Neural progenitor cell (in vitro differentiated cells): ENCODE measurements around the gene GFOD1. TPM values are rescaled to one million over a fixed set of nuclear protein-coding genes. Genes with fewer than 3 reads are reported as not detected.
A peak's percentile ranks its signal among the peaks of the same experiment; 100 is the strongest.
"Not testable (repeated sequence)": the region's sequence is repeated elsewhere in the genome, so short reads cannot be mapped to it uniquely, and the experiment has no call there.

Experiments used
- DNase-seq: peaks from one replicate; pipeline ENCODE4 v3.0.0-alpha.2; 2016; ENCODE audit warnings: low spot score
- H2AFZ ChIP-seq: fragments of 200-600 bp; sonication (generic); replicated peaks from 2 replicates; pipeline ENCODE4 v1.6.1; 2016; ENCODE audit warnings: antibody characterized with exemption
- H3F3A ChIP-seq: fragments of 200-600 bp; sonication (generic); 2 replicates; pipeline ENCODE4 v1.6.1; 2016; ENCODE audit warnings: antibody characterized with exemption, low read depth
- H3K27ac ChIP-seq: fragments of 200-600 bp; sonication (generic); 2 replicates; pipeline ENCODE4 v1.5.1; 2016; ENCODE audit warnings: mild to moderate bottlenecking
- H3K27me3 ChIP-seq: fragments of 200-600 bp; sonication (generic); 2 replicates; pipeline ENCODE4 v1.6.1; 2016; ENCODE audit warnings: mild to moderate bottlenecking, moderate library complexity
- H3K36me3 ChIP-seq: fragments of 200-600 bp; sonication (generic); 2 replicates; pipeline ENCODE4 v1.5.1; 2016
- H3K4me1 ChIP-seq: fragments of 200-600 bp; sonication (generic); 2 replicates; pipeline ENCODE4 v1.6.1; 2016; ENCODE audit warnings: mixed run types
- H3K4me2 ChIP-seq: fragments of 200-600 bp; sonication (generic); 2 replicates; pipeline ENCODE4 v1.6.1; 2016
- H3K4me3 ChIP-seq: fragments of 200-600 bp; sonication (generic); 2 replicates; pipeline ENCODE4 v1.5.1; 2016
- H3K79me2 ChIP-seq: fragments of 200-600 bp; sonication (generic); 2 replicates; pipeline ENCODE4 v1.6.1; 2016; ENCODE audit warnings: low read depth
- H3K9ac ChIP-seq: fragments of 200-600 bp; sonication (generic); 2 replicates; pipeline ENCODE4 v1.6.1; 2016
- H3K9me3 ChIP-seq: fragments of 200-600 bp; sonication (generic); 2 replicates; pipeline ENCODE4 v1.5.1; 2016; ENCODE audit warnings: low read depth
- H4K20me1 ChIP-seq: fragments of 200-600 bp; sonication (generic); 2 replicates; pipeline ENCODE4 v1.6.1; 2016; ENCODE audit warnings: low read depth
- H3K27ac Mint-ChIP-seq: 3 replicates; pipeline ENCODE4 v1.8.0; 2021; ENCODE audit warnings: mixed read lengths
- H3K27me3 Mint-ChIP-seq: 2 replicates; pipeline ENCODE4 v1.8.0; 2022; ENCODE audit warnings: low read depth, mild to moderate bottlenecking, inconsistent platforms, moderate library complexity, mixed read lengths; ENCODE audit not compliant: insufficient read depth
- H3K36me3 Mint-ChIP-seq: 3 replicates; pipeline ENCODE4 v1.8.0; 2021; ENCODE audit warnings: mixed read lengths
- H3K4me1 Mint-ChIP-seq: 3 replicates; pipeline ENCODE4 v1.8.0; 2021; ENCODE audit warnings: mixed read lengths
- H3K4me3 Mint-ChIP-seq: 3 replicates; pipeline ENCODE4 v1.8.0; 2021; ENCODE audit warnings: mild to moderate bottlenecking, moderate library complexity, mixed read lengths
- H3K9me3 Mint-ChIP-seq: 3 replicates; pipeline ENCODE4 v1.8.0; 2020; ENCODE audit warnings: mixed read lengths
- CTCF ChIP-seq: fragments of 200-600 bp; sonication (generic); IDR thresholded peaks from 2 replicates; pipeline ENCODE4 v1.5.1; 2017; ENCODE audit warnings: antibody characterized with exemption, mild to moderate bottlenecking
- EZH2 ChIP-seq: fragments of 200-600 bp; sonication (generic); IDR thresholded peaks from 2 replicates; pipeline ENCODE4 v1.6.1; 2017; ENCODE audit warnings: antibody characterized with exemption, mild to moderate bottlenecking, moderate library complexity
- EZH2phosphoT487 ChIP-seq: fragments of 200-600 bp; sonication (generic); IDR thresholded peaks from 2 replicates; pipeline ENCODE4 v1.6.1; 2017; ENCODE audit warnings: antibody characterized with exemption
- total RNA-seq: library from RNA; depleted of rRNA; stranded (reverse); fragments of >200 nt; gene quantifications from 2 replicates; pipeline ENCODE4 v1.2.3, GENCODE V29; 2015; ENCODE audit warnings: low replicate concordance

The GFOD1 gene
- total RNA-seq, 1 donor from 2014 or later: 1.8 TPM

- Histone ChIP-seq H3K36me3 (peaks cover 7% of the 10 kb centered on the region), H3K4me1 (peaks cover 9% of the 10 kb centered on the region), H4K20me1 (no peaks in the 10 kb centered on the region), H3F3A (peaks cover 8% of the 10 kb centered on the region), H3K27me3 (no peaks in the 10 kb centered on the region), H3K4me3 (peak overlapping the region; percentile 80), H3K27ac (no peak overlapping the region), H2AFZ (peak overlapping the region; percentile 87), H3K9ac (peak overlapping the region; percentile 60), H3K9me3 (no peaks in the 10 kb centered on the region), H3K79me2 (peaks cover 26% of the 10 kb centered on the region), H3K4me2 (peak overlapping the region; percentile 85)
- Mint-ChIP-seq H3K36me3 (peaks cover 9% of the 10 kb centered on the region), H3K9me3 (no peaks in the 10 kb centered on the region), H3K4me3 (peak overlapping the region; percentile 95), H3K27me3 (peaks cover 2% of the 10 kb centered on the region), H3K4me1 (peaks cover 18% of the 10 kb centered on the region), H3K27ac (peak overlapping the region; percentile 90)
- TF ChIP-seq CTCF (no peak), EZH2 (no peak)
- no peak for DNase-seq
Measured at GRCh38 chr6:13328875-13329183, 158.6 kb downstream of the GFOD1 start.

DNA sequence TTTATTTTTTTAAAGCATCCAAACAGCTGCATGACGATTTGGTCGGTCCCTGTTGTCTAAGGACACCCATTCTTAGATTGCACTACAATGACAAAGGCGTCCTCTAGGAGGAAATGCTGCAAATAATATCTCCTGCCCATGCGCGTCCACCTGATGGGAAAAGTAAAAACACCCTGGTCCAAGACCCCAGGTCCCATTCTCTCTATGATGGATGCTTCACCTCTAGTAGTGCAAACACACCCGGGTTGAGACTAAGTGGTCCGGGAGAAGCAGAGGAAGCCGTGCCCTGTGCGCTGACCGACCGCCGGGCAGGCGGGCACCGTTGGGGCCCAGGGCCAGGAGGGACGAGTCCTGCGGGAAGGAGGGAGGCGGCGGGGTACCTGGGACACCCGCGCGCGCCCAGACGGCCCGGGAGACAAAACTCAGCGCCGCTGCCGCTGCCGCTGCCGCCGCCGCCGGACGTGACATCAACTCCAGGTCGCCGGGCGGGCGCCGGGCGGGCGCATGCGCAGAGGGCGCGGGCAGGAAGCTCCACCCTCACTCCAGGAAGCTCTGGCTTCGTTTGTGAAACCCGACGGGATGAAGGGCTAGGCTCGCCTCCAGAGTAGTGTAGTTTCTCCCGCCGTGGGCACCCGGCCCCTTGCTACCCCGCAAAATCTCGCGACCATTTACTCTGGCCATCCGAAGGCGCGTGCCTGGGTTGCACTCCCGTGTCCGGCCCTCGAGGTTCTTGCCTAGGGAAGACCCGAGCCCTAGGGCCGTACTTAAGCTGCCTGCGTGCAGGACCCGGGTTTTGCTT is 159.1 kb downstream of the GFOD1 start, which contains the start of gene TBC1D7:
Gene TBC1D7, minus strand, starts transcription at position 462 of the 799 bp plus-strand sequence. CDS start 1,639 bp downstream, outside the sequence.
- H3K36me3 ChIP-seq: peaks cover 7% of the 10 kb centered on the region
- peak within 1 kb of the TSS; percentile 90 for H3K27ac Mint-ChIP-seq

GRCh38 chr6:13327691-13328075 is 159.7 kb downstream of the GFOD1 start:
- H3K4me1 ChIP-seq: peaks cover 9% of the 10 kb centered on the region
- peaks cover 7% of the 10 kb centered on the region for H3K36me3 ChIP-seq
- Mint-ChIP-seq H3K4me3 (peak overlapping the region; percentile 95), H3K4me1 (peaks cover 18% of the 10 kb centered on the region), H3K36me3 (peaks cover 11% of the 10 kb centered on the region), H3K9me3 (no peaks in the 10 kb centered on the region), H3K27ac (peak overlapping the region; percentile 70), H3K27me3 (peaks cover 2% of the 10 kb centered on the region)
- H3K27ac ChIP-seq: peak overlapping the region; percentile 88
- H3K9ac ChIP-seq: peak overlapping the region; percentile 56
- H3K27me3 ChIP-seq: no peaks in the 10 kb centered on the region
- H4K20me1 ChIP-seq: no peaks in the 10 kb centered on the region
- peaks cover 8% of the 10 kb centered on the region for H3F3A ChIP-seq
- TF ChIP-seq EZH2: no peak
- no peak for TF ChIP-seq EZH2phosphoT487
- no peak for TF ChIP-seq CTCF
- H3K79me2 ChIP-seq: peaks cover 26% of the 10 kb centered on the region
- H2AFZ ChIP-seq: peak overlapping the region; percentile 80
- peak overlapping the region; percentile 85 for H3K4me2 ChIP-seq
- H3K9me3 ChIP-seq: no peaks in the 10 kb centered on the region
- peak overlapping the region; percentile 80 for H3K4me3 ChIP-seq
- peak; percentile 49 for DNase-seq

More for the DNA sequence above, 159.1 kb downstream of the GFOD1 start, which contains the start of gene TBC1D7:
- H3K9ac ChIP-seq: peak within 1 kb of the TSS; percentile 60
- no peaks in the 10 kb centered on the region for H4K20me1 ChIP-seq
- TF ChIP-seq CTCF (peak; percentile 17), EZH2 (no peak)
- Mint-ChIP-seq H3K9me3 (no peaks in the 10 kb centered on the region), H3K27me3 (peaks cover 2% of the 10 kb centered on the region), H3K4me3 (peak within 1 kb of the TSS; percentile 95), H3K36me3 (peaks cover 11% of the 10 kb centered on the region), H3K4me1 (peaks cover 18% of the 10 kb centered on the region)
- H3K9me3 ChIP-seq: no peaks in the 10 kb centered on the region
- peak within 1 kb of the TSS; percentile 80 for H3K4me3 ChIP-seq
- H2AFZ ChIP-seq: peak within 1 kb of the TSS; percentile 87
- no peaks in the 10 kb centered on the region for H3K27me3 ChIP-seq
- peaks cover 8% of the 10 kb centered on the region for H3F3A ChIP-seq
- H3K79me2 ChIP-seq: peaks cover 26% of the 10 kb centered on the region
- peak; percentile 94 for DNase-seq
- H3K27ac ChIP-seq: peak within 1 kb of the TSS; percentile 88
- peaks cover 9% of the 10 kb centered on the region for H3K4me1 ChIP-seq
- H3K4me2 ChIP-seq: peak within 1 kb of the TSS; percentile 85

GRCh38 chr6:13326031-13326586 is 161.3 kb downstream of the GFOD1 start:
- not testable (repeated sequence) for DNase-seq, H3K9me3 ChIP-seq, H3K36me3 ChIP-seq, H3K27ac ChIP-seq, H3K4me3 ChIP-seq, H3K9ac ChIP-seq, H2AFZ ChIP-seq, H3K27ac Mint-ChIP-seq, H3K27me3 ChIP-seq, H3K27me3 Mint-ChIP-seq, H3K4me1 ChIP-seq, H3K9me3 Mint-ChIP-seq, H3F3A ChIP-seq, H4K20me1 ChIP-seq
- peak overlapping the region; percentile 95 for H3K4me3 Mint-ChIP-seq
- peaks cover 18% of the 10 kb centered on the region for H3K4me1 Mint-ChIP-seq
- Histone ChIP-seq H3K79me2 (peaks cover 26% of the 10 kb centered on the region), H3K4me2 (peak overlapping the region; percentile 85)
- H3K36me3 Mint-ChIP-seq: peaks cover 15% of the 10 kb centered on the region
